ENCODE data around the gene PEX6. TPM values are rescaled to one million over a fixed set of nuclear protein-coding genes. Genes with fewer than 3 reads are reported as not detected.

PEX6 gene
- total and polyA plus RNA-seq, 2 of the 13 experiments (the other 11 are each of a cell fraction or from before 2014, with no cell fraction given): 5.1 to 6.7 TPM

GRCh38 chr6:42984924-42985475 is 6.0 kb upstream of the PEX6 start (continued):
- TF ChIP-seq, protein P1, sequence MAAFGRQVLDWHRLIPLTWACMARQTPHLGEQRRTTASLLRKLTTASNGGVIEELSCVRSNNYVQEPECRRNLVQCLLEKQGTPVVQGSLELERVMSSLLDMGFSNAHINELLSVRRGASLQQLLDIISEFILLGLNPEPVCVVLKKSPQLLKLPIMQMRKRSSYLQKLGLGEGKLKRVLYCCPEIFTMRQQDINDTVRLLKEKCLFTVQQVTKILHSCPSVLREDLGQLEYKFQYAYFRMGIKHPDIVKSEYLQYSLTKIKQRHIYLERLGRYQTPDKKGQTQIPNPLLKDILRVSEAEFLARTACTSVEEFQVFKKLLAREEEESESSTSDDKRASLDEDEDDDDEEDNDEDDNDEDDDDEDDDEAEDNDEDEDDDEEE (CRISPR knock-in tag; IDR thresholded peaks at IDR 0.05): 0 out of 2 replicates have a peak, but pooled peaks have one; percentile 56
- TF ChIP-seq, protein P2, sequence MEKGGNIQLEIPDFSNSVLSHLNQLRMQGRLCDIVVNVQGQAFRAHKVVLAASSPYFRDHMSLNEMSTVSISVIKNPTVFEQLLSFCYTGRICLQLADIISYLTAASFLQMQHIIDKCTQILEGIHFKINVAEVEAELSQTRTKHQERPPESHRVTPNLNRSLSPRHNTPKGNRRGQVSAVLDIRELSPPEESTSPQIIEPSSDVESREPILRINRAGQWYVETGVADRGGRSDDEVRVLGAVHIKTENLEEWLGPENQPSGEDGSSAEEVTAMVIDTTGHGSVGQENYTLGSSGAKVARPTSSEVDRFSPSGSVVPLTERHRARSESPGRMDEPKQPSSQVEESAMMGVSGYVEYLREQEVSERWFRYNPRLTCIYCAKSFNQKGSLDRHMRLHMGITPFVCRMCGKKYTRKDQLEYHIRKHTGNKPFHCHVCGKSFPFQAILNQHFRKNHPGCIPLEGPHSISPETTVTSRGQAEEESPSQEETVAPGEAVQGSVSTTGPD (CRISPR knock-in tag; IDR thresholded peaks at IDR 0.05): no peak
- 0 out of 2 replicates have a peak, but pooled peaks have one; percentile 27 for TF ChIP-seq ZNF678 (CRISPR knock-in tag; IDR thresholded peaks at IDR 0.05)
- no peak for TF ChIP-seq ZNF17 (CRISPR knock-in tag; IDR thresholded peaks at IDR 0.05)
- no peak for TF ChIP-seq IKZF4 (CRISPR knock-in tag; IDR thresholded peaks at IDR 0.05; ENCODE audit: borderline replicate concordance, low read depth, not compliant biosample characterization)

DNA sequence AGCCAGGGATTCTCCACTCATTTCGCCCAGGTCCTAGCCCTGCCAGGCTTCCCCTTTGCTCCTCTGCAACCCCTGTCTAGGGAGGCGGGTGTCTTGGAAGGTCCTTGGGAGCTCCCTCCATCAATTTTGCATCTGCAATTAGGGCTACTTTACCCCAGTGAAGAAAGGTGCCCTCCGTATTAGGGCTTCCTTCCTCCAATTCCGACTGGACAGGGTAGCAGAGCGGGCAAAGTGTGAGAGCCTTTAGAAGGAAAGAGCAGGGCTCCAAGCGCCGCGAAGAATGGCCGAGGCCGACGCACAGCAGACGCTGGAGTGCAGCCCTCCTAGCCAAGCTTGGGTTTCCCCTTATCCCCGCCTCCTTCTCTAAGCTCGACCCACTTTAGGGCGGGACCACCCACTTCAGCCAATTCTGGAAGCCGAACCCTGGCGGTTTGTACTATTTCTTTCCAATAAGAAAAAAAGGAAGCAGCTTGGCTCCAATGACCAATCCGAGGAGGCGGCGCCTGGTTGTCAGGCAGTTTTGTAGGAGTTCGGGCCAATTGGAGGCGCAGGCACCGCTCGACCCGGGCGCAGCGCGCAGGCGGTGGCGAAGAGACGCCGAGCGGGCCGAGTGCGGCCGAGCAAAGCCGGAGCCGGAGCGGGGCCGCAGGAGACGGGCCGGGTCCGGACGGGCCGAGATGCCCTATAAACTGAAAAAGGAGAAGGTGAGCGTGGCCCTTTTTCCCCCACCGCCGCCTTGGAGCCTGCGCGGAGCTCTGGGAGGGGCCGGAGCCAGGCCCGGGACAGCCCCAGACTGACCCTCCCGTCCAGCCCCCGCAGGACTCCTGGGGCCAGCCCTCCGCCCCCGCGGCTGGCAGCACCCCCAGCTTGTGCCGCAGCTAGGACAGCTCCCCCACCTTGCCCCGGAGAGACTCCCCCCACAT is 5.3 kb upstream of the PEX6 start, which contains the start of gene PPP2R5D:
TSS of gene PPP2R5D (plus strand) at position 570 of the 923 bp plus-strand sequence. CDS start at position 678, 108 bp downstream.
- peak; percentile 95 for ATAC-seq
- Histone ChIP-seq H3K36me3 (replicated peaks in 1 of 2; ENCODE audit: control insufficient read depth in 1 of 2, insufficient read depth in 2 of 2, low read length in 2 of 2) (peaks cover 2 to 8% of the 10 kb centered on the region in 2 experiments; a peak in 3 of 5 replicates), H3K9ac (ENCODE audit: insufficient read depth, low read depth, low read length) (peak within 1 kb of the TSS; percentile 85), H3K27me3 (ENCODE audit: control insufficient read depth in 1 of 2, insufficient read depth in 2 of 2, low read length in 2 of 2) (no peaks in the 10 kb centered on the region; a peak in 1 of 5 replicates), H3K79me2 (ENCODE audit: insufficient read depth, low read length) (peaks cover 20% of the 10 kb centered on the region), H3K27ac (ENCODE audit: extremely low read length, insufficient read depth, low read length) (peak within 1 kb of the TSS; percentile 75), H4K20me1 (ENCODE audit: insufficient read depth, low read length) (no peaks in the 10 kb centered on the region), H3K4me1 (ENCODE audit: insufficient read depth, low read length) (peaks cover 52% of the 10 kb centered on the region), H3K4me2 (ENCODE audit: low read depth, low read length) (peak within 1 kb of the TSS; percentile 98), H3K4me3 (replicated peaks in 1 of 3; ENCODE audit: insufficient read depth in 1 of 3, low read depth in 2 of 3, low read length in 3 of 3) (peak within 1 kb of the TSS; percentile 88 to 99 (median 92)), H3K9me3 (ENCODE audit: low read length) (no peaks in the 10 kb centered on the region), H2AFZ (ENCODE audit: low read length) (peak within 1 kb of the TSS; percentile 99)
- in situ Hi-C loops (cut with HindIII; ENCODE audit: extremely low pct_ligation_motif_present, low pct_unique_long_range_greater_than_20kb) (no loop called here), intact Hi-C loops (cut with micrococcal nuclease; ENCODE audit: unreplicated experiment) (loop anchor here (1.0 kb wide), 1 partner anchor 29 kb away; the partner anchor contains the start of gene MEA1)
- ChIA-PET POLR2A (interaction anchor here (0.6 to 2.7 kb wide), 49 partner anchors 8 to 493 kb away, joined by 3 to 55 read pairs (median 4); partner anchors contain the start of genes BICRAL, CNPY3, CUL7 and GNMT), CTCF (ENCODE audit: low intra/inter-chr PET ratio, low total read pairs) (no interaction called here)
- FAIRE-seq: peak; percentile 93
- no TSS peak for BruUV-seq (replicated peaks)
- 1% methylated on average over 38 of the region's 59 CpGs for WGBS (ENCODE audit: low lambda C conversion rate)
- DNase-seq (ENCODE audit: low spot score): peak; percentile 100
- TF ChIP-seq NR2F1 (CRISPR knock-in tag; IDR thresholded peaks at IDR 0.05) (no peak), ZNF773 (CRISPR knock-in tag; IDR thresholded peaks at IDR 0.05; ENCODE audit: borderline replicate concordance) (no peak), ZNF530 (CRISPR knock-in tag; IDR thresholded peaks at IDR 0.05; ENCODE audit: low read depth) (no peak), CHCHD3 (CRISPR knock-in tag; IDR thresholded peaks at IDR 0.05) (no peak), SETDB1 (CRISPR knock-in tag; IDR thresholded peaks at IDR 0.05; ENCODE audit: borderline replicate concordance) (no peak), ZFP1 (CRISPR knock-in tag; IDR thresholded peaks at IDR 0.05) (no peak; the same call in 1 of the 2 replicates), ZBTB2 (CRISPR knock-in tag; IDR thresholded peaks at IDR 0.05; ENCODE audit: low read depth) (no peak), KAT2B (IDR thresholded peaks at IDR 0.05; ENCODE audit: borderline replicate concordance, low read depth, low read length) (no peak), ZNF430 (CRISPR knock-in tag; IDR thresholded peaks at IDR 0.05) (peak; percentile 24; the same call in 1 of the 2 replicates)
- TF ChIP-seq, protein P2 (CRISPR knock-in tag; IDR thresholded peaks at IDR 0.05): no peak

Measured in HepG2 (cell line).